ENCODE data around the gene PRTN3. TPM values are rescaled to one million over a fixed set of nuclear protein-coding genes. Genes with fewer than 3 reads are reported as not detected.

Gene PRTN3
- total RNA-seq, 4 donors from 2014 or later = not detected

- no peak for TF ChIP-seq CTCF (IDR thresholded peaks at IDR 0.05; ENCODE audit: low read depth)
Observed at GRCh38 chr19:831407-832369, 9.1 kb upstream of the PRTN3 start.

- TF ChIP-seq CTCF (IDR thresholded peaks at IDR 0.05; ENCODE audit: low read depth) = no peak
Observed at GRCh38 chr19:834216-834615, 6.6 kb upstream of the PRTN3 start.

GRCh38 chr19:835210-835810 is 5.5 kb upstream of the PRTN3 start:
- no peak for TF ChIP-seq CTCF (IDR thresholded peaks at IDR 0.05; ENCODE audit: low read depth)

- no peak for TF ChIP-seq CTCF (IDR thresholded peaks at IDR 0.05; ENCODE audit: low read depth)
Observed at GRCh38 chr19:843180-843835, 2.5 kb downstream of the PRTN3 start.

GRCh38 chr19:843836-844545 is 3.2 kb downstream of the PRTN3 start:
- TF ChIP-seq CTCF (IDR thresholded peaks at IDR 0.05; ENCODE audit: low read depth) = no peak

GRCh38 chr19:844546-844971 is 3.8 kb downstream of the PRTN3 start:
- TF ChIP-seq CTCF (IDR thresholded peaks at IDR 0.05; ENCODE audit: low read depth) = no peak

Data from subcutaneous adipose tissue (tissue), 4 donors.